IMR-90 (cell line): Measurements from ENCODE around the gene PSRC1. TPM values are rescaled to one million over a fixed set of nuclear protein-coding genes. Genes with fewer than 3 reads are reported as not detected.

Experiments used
- ATAC-seq: fragments of 200-7000 bp; cut with Tn5 transposase; 2 replicates; pipeline ENCODE4 v1.9.1; 2020; ENCODE audit warnings: low read depth, mild to moderate bottlenecking, moderate library complexity
- BruUV-seq: library from RNA; stranded (reverse); fragments of 400-500 nt; replicated peaks from 2 replicates; lab custom pipeline; 2021; lab: Mats Ljungman, UMichigan
- CTCF ChIA-PET: fragments of 300-600 bp; formaldehyde crosslinking; extraction: SDS; loops from one replicate; lab custom pipeline; 2021; ENCODE audit warnings: antibody characterized with exemption; lab: Yijun Ruan, JAX
- POLR2A ChIA-PET: fragments of 300-600 bp; sonication (Branson Sonifier 250); formaldehyde crosslinking; loops from one replicate; lab custom pipeline; 2022; ENCODE audit warnings: antibody characterized with exemption; ENCODE audit not compliant: unreplicated experiment; lab: Charles Lee
- DNase-seq: peaks from one replicate; pipeline ENCODE4 v3.0.0; 2013
- H2AFZ ChIP-seq: replicated peaks from 2 replicates; pipeline ENCODE3; 2013; ENCODE audit warnings: low read length, mild to moderate bottlenecking; ENCODE audit not compliant: poor library complexity
- H2AK5ac ChIP-seq: 2 replicates; pipeline ENCODE4 v1.6.1; 2013; ENCODE audit warnings: low read depth, low read length, inconsistent platforms
- H2AK9ac ChIP-seq: replicated peaks from 2 replicates; pipeline ENCODE3; 2013; ENCODE audit warnings: mild to moderate bottlenecking, low read depth, low read length, moderate library complexity; ENCODE audit not compliant: poor library complexity
- H2BK120ac ChIP-seq: 2 replicates; pipeline ENCODE4 v1.6.1; 2013; ENCODE audit warnings: low read depth, low read length, inconsistent platforms
- H2BK15ac ChIP-seq: 3 replicates; pipeline ENCODE4 v1.6.1; 2013; ENCODE audit warnings: low read depth, low read length, inconsistent platforms
- H2BK20ac ChIP-seq: 2 replicates; pipeline ENCODE4 v1.6.1; 2013; ENCODE audit warnings: low read depth, mild to moderate bottlenecking, inconsistent platforms, low read length, moderate library complexity
- H2BK5ac ChIP-seq: 2 replicates; pipeline ENCODE4 v1.6.1; 2013; ENCODE audit warnings: mild to moderate bottlenecking, low read depth, low read length, inconsistent platforms; ENCODE audit not compliant: poor library complexity, severe bottlenecking
- H3K14ac ChIP-seq: replicated peaks from 2 replicates; pipeline ENCODE4 v1.6.1; 2013; ENCODE audit warnings: low read depth, low read length, inconsistent platforms
- H3K18ac ChIP-seq: 2 replicates; pipeline ENCODE4 v1.6.1; 2013; ENCODE audit warnings: low read depth, low read length, control low read depth
- H3K23ac ChIP-seq: 2 replicates; pipeline ENCODE4 v1.6.1; 2013; ENCODE audit warnings: low read depth, low read length, inconsistent platforms
- H3K27ac ChIP-seq: 2 replicates; pipeline ENCODE4 v1.5.1; 2013; ENCODE audit warnings: mild to moderate bottlenecking, control low read depth, low read length; ENCODE audit not compliant: insufficient read depth
- H3K27me3 ChIP-seq: 2 replicates; pipeline ENCODE4 v1.6.1; 2013; ENCODE audit warnings: low read length; ENCODE audit not compliant: control insufficient read depth, insufficient read depth
- H3K36me3 ChIP-seq: 2 replicates; pipeline ENCODE4 v1.6.1; 2013; ENCODE audit warnings: low read length, mixed read lengths; ENCODE audit not compliant: control insufficient read depth, insufficient read depth
- H3K4ac ChIP-seq: 2 replicates; pipeline ENCODE4 v1.6.1; 2013; ENCODE audit warnings: low read depth, low read length, inconsistent platforms
- H3K4me1 ChIP-seq: 2 replicates; pipeline ENCODE4 v1.6.1; 2013; ENCODE audit warnings: low read length, mixed read lengths; ENCODE audit not compliant: control insufficient read depth, insufficient read depth
- H3K4me2 ChIP-seq: 2 replicates; pipeline ENCODE4 v1.6.1; 2013; ENCODE audit warnings: low read depth, mild to moderate bottlenecking, control low read depth, low read length, moderate library complexity
- H3K4me3 ChIP-seq: 2 replicates; pipeline ENCODE4 v1.5.1; 2013; ENCODE audit warnings: low read depth, mild to moderate bottlenecking, control low read depth, low read length, moderate library complexity; ENCODE audit not compliant: insufficient read depth
- H3K56ac ChIP-seq: 2 replicates; pipeline ENCODE4 v1.6.1; 2013; ENCODE audit warnings: low read length, inconsistent platforms; ENCODE audit not compliant: insufficient read depth; ENCODE audit errors: extremely low read depth
- H3K79me1 ChIP-seq, 2 experiments: 2 replicates each; pipeline ENCODE4 v1.6.1; 2013; ENCODE audit warnings: low read length in 2 of 2, inconsistent platforms in 1 of 2, low read depth in 1 of 2
- H3K9ac ChIP-seq: 2 replicates; pipeline ENCODE4 v1.6.1; 2013; ENCODE audit warnings: low read depth, low read length, control low read depth
- H3K9me1 ChIP-seq: 2 replicates; pipeline ENCODE4 v1.6.1; 2013; ENCODE audit warnings: low read length, inconsistent platforms; ENCODE audit not compliant: insufficient read depth
- H3K9me3 ChIP-seq: 2 replicates; pipeline ENCODE4 v1.6.1; 2013; ENCODE audit warnings: low read length; ENCODE audit not compliant: control insufficient read depth, insufficient read depth
- H4K20me1 ChIP-seq: 2 replicates; pipeline ENCODE4 v1.6.1; 2013; ENCODE audit warnings: low read length, inconsistent platforms; ENCODE audit not compliant: insufficient read depth
- H4K5ac ChIP-seq: 2 replicates; pipeline ENCODE4 v1.6.1; 2013; ENCODE audit warnings: mild to moderate bottlenecking, low read depth, low read length, control low read depth
- H4K8ac ChIP-seq, 2 experiments: 2 replicates each; pipeline ENCODE4 v1.6.1; 2013; ENCODE audit warnings: low read depth in 2 of 2, low read length in 2 of 2, control low read depth in 1 of 2, inconsistent platforms in 1 of 2
- H4K91ac ChIP-seq: 2 replicates; pipeline ENCODE4 v1.6.1; 2013; ENCODE audit warnings: low read depth, low read length, inconsistent platforms; ENCODE audit not compliant: insufficient read depth
- CHD1 ChIP-seq: IDR thresholded peaks from 2 replicates; pipeline ENCODE4 v1.6.1; 2012; ENCODE audit warnings: low read depth, low read length, improper control_type of control experiment
- MAFK ChIP-seq: IDR thresholded peaks from 2 replicates; pipeline ENCODE4 v1.6.1; 2012; ENCODE audit warnings: low read depth, low read length, improper control_type of control experiment
- NFE2L2 ChIP-seq: fragments of 150-350 bp; IDR thresholded peaks from 2 replicates; pipeline ENCODE4 v1.6.1; 2016; ENCODE audit warnings: low read depth, mild to moderate bottlenecking, low read length
- RAD21 ChIP-seq: IDR thresholded peaks from 2 replicates; pipeline ENCODE4 v1.6.1; 2012; ENCODE audit warnings: low read length, improper control_type of control experiment
- RFX5 ChIP-seq: IDR thresholded peaks from 2 replicates; pipeline ENCODE4 v1.8.0; 2012; ENCODE audit warnings: low read depth, mild to moderate bottlenecking, low read length, moderate library complexity
- USF2 ChIP-seq: fragments of 150-350 bp; IDR thresholded peaks from 2 replicates; pipeline ENCODE4 v1.6.1; 2017; ENCODE audit warnings: mild to moderate bottlenecking, antibody characterized with exemption, low read length, low read depth
- WGBS, 2 experiments: methylation state at CpG; one replicate each; pipeline versions ENCODE4 v1.1.5 to v1.1.7; 2013; ENCODE audit warnings: missing lambda C conversion rate in 2 of 2; ENCODE audit not compliant: insufficient read length in 1 of 2; ENCODE audit errors: extremely low coverage in 2 of 2; 5-methylcytosine and 5-hydroxymethylcytosine counted together
- dilution Hi-C: fragments of 300-500 bp; cut with HindIII; formaldehyde crosslinking; loops from one replicate; pipeline ENCODE4 v1.14.3; 2018; ENCODE audit warnings: low sequenced_read_pairs; ENCODE audit not compliant: unreplicated experiment
- in situ Hi-C: fragments of 300-500 bp; cut with MboI; formaldehyde crosslinking; loops from 3 replicates; pipeline ENCODE4 v1.14.3; 2019; ENCODE audit warnings: low sequenced_read_pairs, inconsistent platforms, mixed read lengths
- intact Hi-C: fragments of 100-400 bp; cut with micrococcal nuclease; formaldehyde crosslinking; loops from 2 replicates; pipeline ENCODE4 v1.10.0; 2022
- polyA plus RNA-seq, 3 experiments: library from polyadenylated mRNA; depleted of rRNA; stranded (reverse); fragments of >200 nt; gene quantifications; 2 replicates each; pipeline ENCODE4 v1.2.3, GENCODE V29; 2012; ENCODE audit warnings: low replicate concordance in 1 of 3
- total RNA-seq: library from RNA; depleted of rRNA; stranded (reverse); fragments of >200 nt; gene quantifications from 2 replicates; pipeline ENCODE4 v1.2.3, GENCODE V29; 2012

PSRC1 gene
- total and polyA plus RNA-seq, 2 of the 4 experiments (the other 2 are of a cell fraction) = 34.6 to 40.3 TPM

DNA sequence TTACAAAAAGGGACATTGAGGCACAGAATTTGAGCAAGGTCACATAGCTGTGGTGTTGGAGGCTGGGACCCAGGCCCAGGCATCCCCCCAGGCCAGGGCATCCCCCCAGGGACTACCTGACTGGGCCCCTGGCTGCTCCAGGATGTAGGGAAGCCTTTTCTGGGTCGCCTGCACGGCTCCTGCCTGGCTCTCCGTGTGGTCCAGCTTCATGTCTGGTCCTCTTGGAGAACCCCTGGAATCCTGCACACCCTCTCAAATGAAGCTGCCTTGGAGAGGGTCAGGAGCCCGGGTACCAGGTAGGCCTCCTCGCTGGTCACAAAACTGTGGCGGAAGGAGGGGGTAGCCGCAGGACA is 34.5 kb downstream of the PSRC1 start:
- 0 out of 2 replicates have a peak overlapping the region, but pooled peaks have one; percentile 2 for H2AK5ac ChIP-seq
- ChIA-PET CTCF (no interaction called here), POLR2A (no interaction called here)
- H4K8ac ChIP-seq = no peak overlapping the region
- in situ Hi-C loops = no loop called here
- no peak overlapping the region for H2AFZ ChIP-seq
- no peak overlapping the region for H3K23ac ChIP-seq
- H2BK15ac ChIP-seq = no peak overlapping the region
- H3K4ac ChIP-seq = no peak overlapping the region
- H3K4me1 ChIP-seq = peaks cover 8% of the 10 kb centered on the region
- H2AK9ac ChIP-seq = no peak overlapping the region
- no peak for DNase-seq
- intact Hi-C loops = no loop called here
- H2BK120ac ChIP-seq = no peak overlapping the region
- ATAC-seq = no peak
- 100% methylated on average over 1 of the region's 7 CpGs; no CpG with 5 or more reads in 1 of the 2 experiments for WGBS, 2 experiments
- no peak overlapping the region for H2BK20ac ChIP-seq
- no TSS peak for BruUV-seq
- H3K4me2 ChIP-seq = no peak overlapping the region
- no peak overlapping the region for H4K91ac ChIP-seq
- no peaks in the 10 kb centered on the region for H4K20me1 ChIP-seq
- H3K14ac ChIP-seq = no peak overlapping the region
- no peak overlapping the region for H3K9ac ChIP-seq
- H3K79me1 ChIP-seq = no peaks in the 10 kb centered on the region
- no peaks in the 10 kb centered on the region for H3K9me3 ChIP-seq
- no peak overlapping the region for H4K5ac ChIP-seq
- no peak overlapping the region for H3K4me3 ChIP-seq
- H3K36me3 ChIP-seq = no peaks in the 10 kb centered on the region
- TF ChIP-seq NFE2L2 (no peak), RAD21 (no peak), CHD1 (no peak), MAFK (no peak), USF2 (no peak), RFX5 (no peak)
- H3K56ac ChIP-seq = no peak overlapping the region
- no peaks in the 10 kb centered on the region; the same call in 1 of the 2 replicates for H3K9me1 ChIP-seq
- no peak overlapping the region for H3K18ac ChIP-seq
- no peak overlapping the region for H3K27ac ChIP-seq
- dilution Hi-C loops = no loop called here
- no peaks in the 10 kb centered on the region for H3K27me3 ChIP-seq
- H2BK5ac ChIP-seq = no peak overlapping the region
